Bronchial epithelial cell (primary cell): ENCODE measurements around the gene TBC1D4. TPM values are rescaled to one million over a fixed set of nuclear protein-coding genes. Genes with fewer than 3 reads are reported as not detected.

Source experiments
- DNase-seq: peaks from one replicate; pipeline ENCODE4 v3.0.0-alpha.2; 2010; ENCODE audit warnings: low read depth
- FAIRE-seq: peaks from 2 replicates; lab custom pipeline; 2011; peaks lifted over from hg19 to GRCh38; lab: Jason Lieb, UNC
- H3K27me3 ChIP-seq: 2 replicates; pipeline ENCODE4 v1.5.1; 2011; ENCODE audit warnings: low read length; ENCODE audit not compliant: control insufficient read depth, insufficient read depth
- H3K36me3 ChIP-seq: 2 replicates; pipeline ENCODE4 v1.5.1; 2011; ENCODE audit warnings: low read length; ENCODE audit not compliant: control insufficient read depth, insufficient read depth
- H3K4me3 ChIP-seq: 2 replicates; pipeline ENCODE4 v1.5.1; 2011; ENCODE audit warnings: mild to moderate bottlenecking, low read depth, low read length, control low read depth
- CTCF ChIP-seq: IDR thresholded peaks from 2 replicates; pipeline ENCODE4 v1.5.1; 2011; ENCODE audit warnings: mild to moderate bottlenecking, moderate library complexity, low read length, control low read depth, inconsistent platforms; ENCODE audit not compliant: insufficient read depth, severe bottlenecking
- total RNA-seq: library from RNA; depleted of rRNA; stranded (reverse); fragments of >200 nt; gene quantifications from 2 replicates; pipeline ENCODE4 v1.2.1, GENCODE V29; 2014

TBC1D4 gene
- total RNA-seq, 1 donor from 2014 or later, result 10.3 TPM

GRCh38 chr13:75378301-75378700 is 103.7 kb downstream of the TBC1D4 start:
- H3K4me3 ChIP-seq, result no peak overlapping the region
- H3K27me3 ChIP-seq, result no peaks in the 10 kb centered on the region
- TF ChIP-seq CTCF, result no peak
- FAIRE-seq, result no peak
- no peak for DNase-seq
- H3K36me3 ChIP-seq, result no peaks in the 10 kb centered on the region

- TF ChIP-seq CTCF, result no peak
- no peaks in the 10 kb centered on the region for H3K27me3 ChIP-seq
- no peaks in the 10 kb centered on the region for H3K36me3 ChIP-seq
- FAIRE-seq (no peak), DNase-seq (no peak)
- no peak overlapping the region for H3K4me3 ChIP-seq
Measured at GRCh38 chr13:75376792-75377402, 105.1 kb downstream of the TBC1D4 start.

- no peak for TF ChIP-seq CTCF
- no peak for DNase-seq
- Histone ChIP-seq H3K36me3 (no peaks in the 10 kb centered on the region), H3K27me3 (no peaks in the 10 kb centered on the region), H3K4me3 (no peak overlapping the region)
- no peak for FAIRE-seq
Measured at GRCh38 chr13:75375329-75375728, 106.6 kb downstream of the TBC1D4 start.

GRCh38 chr13:75373988-75374387 is 108.0 kb downstream of the TBC1D4 start:
- Histone ChIP-seq H3K4me3 (no peak overlapping the region), H3K36me3 (no peaks in the 10 kb centered on the region), H3K27me3 (no peaks in the 10 kb centered on the region)
- no peak for TF ChIP-seq CTCF
- DNase-seq (no peak), FAIRE-seq (no peak)

- no peak for DNase-seq
- H3K36me3 ChIP-seq, result no peaks in the 10 kb centered on the region
- TF ChIP-seq CTCF, result no peak
- no peak for FAIRE-seq
- no peaks in the 10 kb centered on the region for H3K27me3 ChIP-seq
- H3K4me3 ChIP-seq, result no peak overlapping the region
Measured at GRCh38 chr13:75372923-75373841, 108.8 kb downstream of the TBC1D4 start.
